Smooth muscle cell (in vitro differentiated cells): ENCODE results near the gene P3R3URF. TPM values are rescaled to one million over a fixed set of nuclear protein-coding genes. Genes with fewer than 3 reads are reported as not detected.

ENCODE experiments used
- DNase-seq: peaks from one replicate; lab custom pipeline; 2025; ENCODE audit not compliant: unreplicated experiment; lab: John Stamatoyannopoulos, UW
- H2AFZ ChIP-seq: fragments of 200-600 bp; sonication (generic); 2 replicates; pipeline ENCODE4 v1.6.0; 2016; ENCODE audit warnings: antibody characterized with exemption, low read depth, mild to moderate bottlenecking
- H3F3A ChIP-seq: fragments of 200-600 bp; sonication (generic); 2 replicates; pipeline ENCODE4 v1.6.0; 2017; ENCODE audit warnings: antibody characterized with exemption, low read depth
- H3K27ac ChIP-seq: fragments of 200-600 bp; sonication (generic); 2 replicates; pipeline ENCODE4 v1.5.1; 2016; ENCODE audit warnings: low read depth, mild to moderate bottlenecking
- H3K27me3 ChIP-seq: fragments of 200-600 bp; sonication (generic); 2 replicates; pipeline ENCODE4 v1.6.1; 2016; ENCODE audit warnings: low read depth, mild to moderate bottlenecking
- H3K36me3 ChIP-seq: fragments of 200-600 bp; sonication (generic); 2 replicates; pipeline ENCODE4 v1.5.1; 2016; ENCODE audit warnings: low read depth
- H3K4me1 ChIP-seq: fragments of 200-600 bp; sonication (generic); 2 replicates; pipeline ENCODE4 v1.5.1; 2016; ENCODE audit warnings: low read depth
- H3K4me2 ChIP-seq: fragments of 200-600 bp; sonication (generic); 2 replicates; pipeline ENCODE4 v1.6.0; 2016; ENCODE audit warnings: mild to moderate bottlenecking
- H3K4me3 ChIP-seq: fragments of 200-600 bp; sonication (generic); 2 replicates; pipeline ENCODE4 v1.5.1; 2016; ENCODE audit warnings: mild to moderate bottlenecking
- H3K79me2 ChIP-seq: fragments of 200-600 bp; sonication (generic); 2 replicates; pipeline ENCODE4 v1.6.0; 2016; ENCODE audit warnings: low read depth, mild to moderate bottlenecking
- H3K9ac ChIP-seq: fragments of 200-600 bp; sonication (generic); 2 replicates; pipeline ENCODE4 v1.6.0; 2016; ENCODE audit warnings: low read depth
- H3K9me3 ChIP-seq: fragments of 200-600 bp; sonication (generic); replicated peaks from 2 replicates; pipeline ENCODE4 v1.5.1; 2016; ENCODE audit warnings: low read depth
- H4K20me1 ChIP-seq: fragments of 200-600 bp; sonication (generic); 2 replicates; pipeline ENCODE4 v1.6.0; 2016; ENCODE audit warnings: low read depth
- CTCF ChIP-seq: fragments of 200-600 bp; sonication (generic); IDR thresholded peaks from 2 replicates; pipeline ENCODE4 v1.5.1; 2017; ENCODE audit warnings: borderline replicate concordance, mild to moderate bottlenecking, antibody characterized with exemption; ENCODE audit not compliant: insufficient read depth, poor library complexity, severe bottlenecking
- WGBS: methylation state at CpG from one replicate; pipeline ENCODE4 v1.1.7; 2016; ENCODE audit warnings: low lambda C conversion rate; 5-methylcytosine and 5-hydroxymethylcytosine counted together
- polyA plus RNA-seq: library from polyadenylated mRNA; unstranded; fragments of >200 nt; fragmentation: Nextera tagmentation; extraction: Ambion mirVana; gene quantifications from 2 replicates; pipeline ENCODE4 v1.2.1, GENCODE V29; 2016
- total RNA-seq: library from RNA; depleted of rRNA; stranded (reverse); fragments of >200 nt; gene quantifications from 2 replicates; pipeline ENCODE4 v1.2.3, GENCODE V29; 2014

P3R3URF gene
- total and polyA plus RNA-seq, 2 experiments from 2014 or later: not detected

- peaks cover 13% of the 10 kb centered on the region for H3K4me1 ChIP-seq
- H3K4me3 ChIP-seq: no peak overlapping the region
- H3K4me2 ChIP-seq: no peak overlapping the region
- no peaks in the 10 kb centered on the region for H3K79me2 ChIP-seq
- H3K9me3 ChIP-seq: no peaks in the 10 kb centered on the region
- 91% methylated on average over 4 of the region's 4 CpGs for WGBS
- no peaks in the 10 kb centered on the region for H3K27me3 ChIP-seq
- TF ChIP-seq CTCF: no peak
- H3F3A ChIP-seq: no peaks in the 10 kb centered on the region
- no peak for DNase-seq
- no peaks in the 10 kb centered on the region for H4K20me1 ChIP-seq
- no peak overlapping the region for H3K9ac ChIP-seq
- H2AFZ ChIP-seq: no peak overlapping the region
- no peaks in the 10 kb centered on the region for H3K36me3 ChIP-seq
- H3K27ac ChIP-seq: no peak overlapping the region
These were observed 4.0 kb downstream of the P3R3URF start for GRCh38 chr1:46172321-46172720.

GRCh38 chr1:46171871-46172270 is 4.4 kb downstream of the P3R3URF start:
- H3K9ac ChIP-seq: no peak overlapping the region
- 56% methylated on average over 6 of the region's 6 CpGs for WGBS

GRCh38 chr1:46171351-46171750 is 4.9 kb downstream of the P3R3URF start:
- 86% methylated on average over 8 of the region's 8 CpGs for WGBS
- H2AFZ ChIP-seq: no peak overlapping the region

More at GRCh38 chr1:46171871-46172270, 4.4 kb downstream of the P3R3URF start:
- no peaks in the 10 kb centered on the region for H3K9me3 ChIP-seq
- H3K27ac ChIP-seq: no peak overlapping the region
- H3F3A ChIP-seq: no peaks in the 10 kb centered on the region
- H3K4me1 ChIP-seq: peaks cover 13% of the 10 kb centered on the region
- no peak overlapping the region for H3K4me2 ChIP-seq
- H3K27me3 ChIP-seq: no peaks in the 10 kb centered on the region
- no peak overlapping the region for H3K4me3 ChIP-seq
- H4K20me1 ChIP-seq: no peaks in the 10 kb centered on the region
- no peaks in the 10 kb centered on the region for H3K36me3 ChIP-seq
- no peak for TF ChIP-seq CTCF
- H2AFZ ChIP-seq: no peak overlapping the region
- no peak for DNase-seq
- no peaks in the 10 kb centered on the region for H3K79me2 ChIP-seq

More at GRCh38 chr1:46171351-46171750, 4.9 kb downstream of the P3R3URF start:
- no peaks in the 10 kb centered on the region for H3K9me3 ChIP-seq
- H3K27ac ChIP-seq: no peak overlapping the region
- no peaks in the 10 kb centered on the region for H3K27me3 ChIP-seq
- no peak for TF ChIP-seq CTCF
- no peak overlapping the region for H3K4me3 ChIP-seq
- H4K20me1 ChIP-seq: no peaks in the 10 kb centered on the region
- no peak overlapping the region for H3K9ac ChIP-seq
- H3K4me2 ChIP-seq: no peak overlapping the region
- no peaks in the 10 kb centered on the region for H3K79me2 ChIP-seq
- no peaks in the 10 kb centered on the region for H3K36me3 ChIP-seq
- peaks cover 13% of the 10 kb centered on the region for H3K4me1 ChIP-seq
- H3F3A ChIP-seq: no peaks in the 10 kb centered on the region
- no peak for DNase-seq
